Measurements from ENCODE around the gene TUBB3. TPM values are rescaled to one million over a fixed set of nuclear protein-coding genes. Genes with fewer than 3 reads are reported as not detected.

Gene TUBB3
- total RNA-seq, 1 experiment from 2014 or later = 52.1 TPM

- Mint-ChIP-seq H3K36me3 (ENCODE audit: insufficient read depth, unreplicated experiment) (peaks cover 83% of the 10 kb centered on the region), H3K4me1 (ENCODE audit: low read depth, unreplicated experiment) (no peaks in the 10 kb centered on the region), H3K27me3 (ENCODE audit: unreplicated experiment) (no peaks in the 10 kb centered on the region), H3K9me3 (ENCODE audit: low read depth, unreplicated experiment) (no peaks in the 10 kb centered on the region), H3K27ac (ENCODE audit: unreplicated experiment) (no peak overlapping the region), H3K4me3 (ENCODE audit: low read depth, unreplicated experiment) (no peak overlapping the region)
- CTCF ChIA-PET = no interaction called here
- TF ChIP-seq CTCF (IDR thresholded peaks at IDR 0.05; ENCODE audit: unreplicated experiment) = no peak
- no peak for DNase-seq
- intact Hi-C loops (cut with micrococcal nuclease; ENCODE audit: unreplicated experiment) = no loop called here
- no TSS peak for BruUV-seq (replicated peaks)
Observed at GRCh38 chr16:89881368-89881730, 41.8 kb upstream of the TUBB3 start.

- H3K4me1 Mint-ChIP-seq (ENCODE audit: low read depth, unreplicated experiment) = no peaks in the 10 kb centered on the region
- no peak overlapping the region for H3K4me3 Mint-ChIP-seq (ENCODE audit: low read depth, unreplicated experiment)
- H3K27me3 Mint-ChIP-seq (ENCODE audit: unreplicated experiment) = no peaks in the 10 kb centered on the region
- no peak for TF ChIP-seq CTCF (IDR thresholded peaks at IDR 0.05; ENCODE audit: unreplicated experiment)
- DNase-seq = no peak
- no peak overlapping the region for H3K27ac Mint-ChIP-seq (ENCODE audit: unreplicated experiment)
- CTCF ChIA-PET = no interaction called here
- H3K9me3 Mint-ChIP-seq (ENCODE audit: low read depth, unreplicated experiment) = no peaks in the 10 kb centered on the region
- peaks cover 93% of the 10 kb centered on the region for H3K36me3 Mint-ChIP-seq (ENCODE audit: insufficient read depth, unreplicated experiment)
- no TSS peak for BruUV-seq (replicated peaks)
- intact Hi-C loops (cut with micrococcal nuclease; ENCODE audit: unreplicated experiment) = no loop called here
Observed at GRCh38 chr16:89883346-89884040, 39.6 kb upstream of the TUBB3 start.

GRCh38 chr16:89884041-89884421 lies 39.1 kb upstream of the TUBB3 start:
- no peak for DNase-seq
- TF ChIP-seq CTCF (IDR thresholded peaks at IDR 0.05; ENCODE audit: unreplicated experiment) = no peak
- intact Hi-C loops (cut with micrococcal nuclease; ENCODE audit: unreplicated experiment) = no loop called here
- Mint-ChIP-seq H3K27me3 (ENCODE audit: unreplicated experiment) (no peaks in the 10 kb centered on the region), H3K4me1 (ENCODE audit: low read depth, unreplicated experiment) (no peaks in the 10 kb centered on the region), H3K36me3 (ENCODE audit: insufficient read depth, unreplicated experiment) (peaks cover 93% of the 10 kb centered on the region), H3K9me3 (ENCODE audit: low read depth, unreplicated experiment) (no peaks in the 10 kb centered on the region), H3K4me3 (ENCODE audit: low read depth, unreplicated experiment) (no peak overlapping the region), H3K27ac (ENCODE audit: unreplicated experiment) (no peak overlapping the region)
- CTCF ChIA-PET = no interaction called here
- no TSS peak for BruUV-seq (replicated peaks)

GRCh38 chr16:89887243-89887642 lies 35.9 kb upstream of the TUBB3 start:
- peaks cover 99% of the 10 kb centered on the region for H3K36me3 Mint-ChIP-seq (ENCODE audit: insufficient read depth, unreplicated experiment)
- intact Hi-C loops (cut with micrococcal nuclease; ENCODE audit: unreplicated experiment) = no loop called here
- H3K27me3 Mint-ChIP-seq (ENCODE audit: unreplicated experiment) = no peaks in the 10 kb centered on the region
- TF ChIP-seq CTCF (IDR thresholded peaks at IDR 0.05; ENCODE audit: unreplicated experiment) = no peak
- CTCF ChIA-PET = no interaction called here
- no peaks in the 10 kb centered on the region for H3K9me3 Mint-ChIP-seq (ENCODE audit: low read depth, unreplicated experiment)
- H3K4me3 Mint-ChIP-seq (ENCODE audit: low read depth, unreplicated experiment) = no peak overlapping the region
- BruUV-seq (replicated peaks) = no TSS peak
- no peak overlapping the region for H3K27ac Mint-ChIP-seq (ENCODE audit: unreplicated experiment)
- no peaks in the 10 kb centered on the region for H3K4me1 Mint-ChIP-seq (ENCODE audit: low read depth, unreplicated experiment)
- no peak for DNase-seq
